VCaP (cell line): Measurements from ENCODE around the gene GNL1.

Experiments
- H3K27ac ChIP-seq: fragments of 450-650 bp; 2 replicates; pipeline ENCODE4 v1.5.1; 2017
- CTCF ChIP-seq: fragments of 450-650 bp; conservative IDR thresholded peaks from 2 replicates; pipeline ENCODE4 v1.5.1; 2017; ENCODE audit warnings: mild to moderate bottlenecking, moderate library complexity

Gene GNL1

GRCh38 chr6:30578051-30578450 lies 21.8 kb upstream of the GNL1 start:
- no peak overlapping the region for H3K27ac ChIP-seq
- TF ChIP-seq CTCF = no peak

- no peak overlapping the region; the same call in 1 of the 2 replicates for H3K27ac ChIP-seq
- TF ChIP-seq CTCF = no peak
Measured at GRCh38 chr6:30573113-30573512, 16.8 kb upstream of the GNL1 start.

GRCh38 chr6:30572148-30572547 lies 15.9 kb upstream of the GNL1 start:
- no peak for TF ChIP-seq CTCF
- H3K27ac ChIP-seq = peak overlapping the region; percentile 87

- TF ChIP-seq CTCF = no peak
- H3K27ac ChIP-seq = peak overlapping the region; percentile 87
Measured at GRCh38 chr6:30571762-30572082, 15.4 kb upstream of the GNL1 start.

- peak within 1 kb of the TSS; percentile 87 for H3K27ac ChIP-seq
- TF ChIP-seq CTCF = no peak
Measured at GRCh38 chr6:30571075-30571761, 14.9 kb upstream of the GNL1 start, which contains the start of gene ABCF1. Gene ABCF1, plus strand, starts transcription at chr6:30571442. Its CDS starts 46 bp downstream, at chr6:30571488.

- H3K27ac ChIP-seq = peak overlapping the region; percentile 87
- no peak for TF ChIP-seq CTCF
Measured at GRCh38 chr6:30570740-30571074, 14.4 kb upstream of the GNL1 start.

GRCh38 chr6:30570263-30570662 lies 14.0 kb upstream of the GNL1 start:
- no peak for TF ChIP-seq CTCF
- peak overlapping the region; percentile 87 for H3K27ac ChIP-seq
